ENCODE data around the gene BMP7. TPM values are rescaled to one million over a fixed set of nuclear protein-coding genes. Genes with fewer than 3 reads are reported as not detected.

Gene BMP7
- total RNA-seq, 2 experiments from 2014 or later, result not detected

GRCh38 chr20:57138198-57138995 is 128.0 kb downstream of the BMP7 start:
- H3K36me3 ChIP-seq (ENCODE audit: insufficient read depth, low read length), result no peaks in the 10 kb centered on the region
- no peak overlapping the region for H3K4me3 Mint-ChIP-seq
- peaks cover 0 to 12% of the 10 kb centered on the region in 2 experiments for H3K9me3 ChIP-seq (ENCODE audit: control insufficient read depth in 1 of 2, insufficient read depth in 1 of 2, low read length in 2 of 2)
- CTCF ChIA-PET, result no interaction called here
- H3K27ac ChIP-seq (ENCODE audit: low read depth in 1 of 2, low read length in 2 of 2), result no peak overlapping the region
- intact Hi-C loops (cut with DNase I, micrococcal nuclease), result no loop called here
- POLR2A ChIA-PET, result no interaction called here
- H3K4me1 ChIP-seq (ENCODE audit: insufficient read depth, low read length), result no peaks in the 10 kb centered on the region
- no peaks in the 10 kb centered on the region for H3K36me3 Mint-ChIP-seq (ENCODE audit: low read depth)
- ATAC-seq (ENCODE audit: poor library complexity) (no peak), DNase-seq (no peak)
- H3K9me3 Mint-ChIP-seq, result no peaks in the 10 kb centered on the region
- H3K4me3 ChIP-seq (ENCODE audit: low read length), result no peak overlapping the region
- H3K27me3 Mint-ChIP-seq, result peaks cover 12% of the 10 kb centered on the region
- TF ChIP-seq CTCF (IDR thresholded peaks at IDR 0.05), result no peak
- peaks cover 0 to 5% of the 10 kb centered on the region in 2 experiments for H3K27me3 ChIP-seq (ENCODE audit: control insufficient read depth in 1 of 2, insufficient read depth in 2 of 2, low read length in 2 of 2)
- H3K4me1 Mint-ChIP-seq (ENCODE audit: low read depth), result no peaks in the 10 kb centered on the region
- H3K27ac Mint-ChIP-seq, result no peak overlapping the region

- Histone ChIP-seq H3K9me3 (ENCODE audit: control insufficient read depth in 1 of 2, insufficient read depth in 1 of 2, low read length in 2 of 2) (peaks cover 0 to 12% of the 10 kb centered on the region in 2 experiments), H3K27ac (ENCODE audit: low read depth in 1 of 2, low read length in 2 of 2) (no peak overlapping the region), H3K4me1 (ENCODE audit: insufficient read depth, low read length) (no peaks in the 10 kb centered on the region), H3K36me3 (ENCODE audit: insufficient read depth, low read length) (no peaks in the 10 kb centered on the region), H3K27me3 (ENCODE audit: control insufficient read depth in 1 of 2, insufficient read depth in 2 of 2, low read length in 2 of 2) (peaks cover 0 to 5% of the 10 kb centered on the region in 2 experiments), H3K4me3 (ENCODE audit: low read length) (no peak overlapping the region)
- Mint-ChIP-seq H3K27ac (no peak overlapping the region), H3K4me3 (no peak overlapping the region), H3K9me3 (no peaks in the 10 kb centered on the region), H3K4me1 (ENCODE audit: low read depth) (no peaks in the 10 kb centered on the region), H3K27me3 (peaks cover 18% of the 10 kb centered on the region), H3K36me3 (ENCODE audit: low read depth) (no peaks in the 10 kb centered on the region)
- no peak for TF ChIP-seq CTCF (IDR thresholded peaks at IDR 0.05)
- ATAC-seq (ENCODE audit: poor library complexity) (no peak), DNase-seq (no peak)
- intact Hi-C loops (cut with DNase I, micrococcal nuclease), result no loop called here
- ChIA-PET CTCF (no interaction called here), POLR2A (no interaction called here)
These were observed 128.8 kb downstream of the BMP7 start for GRCh38 chr20:57137676-57138075.

GRCh38 chr20:57136734-57137133 is 129.7 kb downstream of the BMP7 start:
- H3K27me3 ChIP-seq (ENCODE audit: control insufficient read depth in 1 of 2, insufficient read depth in 2 of 2, low read length in 2 of 2), result peaks cover 0 to 2% of the 10 kb centered on the region in 2 experiments
- intact Hi-C loops (cut with DNase I, micrococcal nuclease), result no loop called here
- no peak overlapping the region for H3K27ac Mint-ChIP-seq
- H3K4me3 Mint-ChIP-seq, result no peak overlapping the region
- TF ChIP-seq CTCF (IDR thresholded peaks at IDR 0.05), result no peak
- ATAC-seq (ENCODE audit: poor library complexity), result no peak
- DNase-seq, result no peak
- peaks cover 26% of the 10 kb centered on the region for H3K27me3 Mint-ChIP-seq
- H3K4me1 ChIP-seq (ENCODE audit: insufficient read depth, low read length), result no peaks in the 10 kb centered on the region
- H3K4me1 Mint-ChIP-seq (ENCODE audit: low read depth), result no peaks in the 10 kb centered on the region
- no peak overlapping the region for H3K4me3 ChIP-seq (ENCODE audit: low read length)
- no peaks in the 10 kb centered on the region for H3K36me3 Mint-ChIP-seq (ENCODE audit: low read depth)
- H3K27ac ChIP-seq (ENCODE audit: low read depth in 1 of 2, low read length in 2 of 2), result no peak overlapping the region
- CTCF ChIA-PET, result no interaction called here
- POLR2A ChIA-PET, result no interaction called here
- H3K36me3 ChIP-seq (ENCODE audit: insufficient read depth, low read length), result no peaks in the 10 kb centered on the region
- H3K9me3 Mint-ChIP-seq, result no peaks in the 10 kb centered on the region
- peaks cover 0 to 12% of the 10 kb centered on the region in 2 experiments for H3K9me3 ChIP-seq (ENCODE audit: control insufficient read depth in 1 of 2, insufficient read depth in 1 of 2, low read length in 2 of 2)

Data from CD4-positive, alpha-beta T cell (primary cell).